HepG2 (cell line): ENCODE results near the gene INSRR. TPM values are rescaled to one million over a fixed set of nuclear protein-coding genes. Genes with fewer than 3 reads are reported as not detected.

ENCODE experiments used
- ADNP ChIP-seq: sonication (generic); formaldehyde crosslinking; IDR thresholded peaks from 2 replicates; pipeline ENCODE4 v1.4.0; 2020; ENCODE audit warnings: missing genetic modification reagents
- E2F2 ChIP-seq: sonication (generic); formaldehyde crosslinking; IDR thresholded peaks from 2 replicates; pipeline ENCODE4 v1.4.0; 2020; ENCODE audit warnings: missing genetic modification reagents, borderline replicate concordance
- FOXC1 ChIP-seq: sonication (generic); formaldehyde crosslinking; IDR thresholded peaks from 2 replicates; pipeline ENCODE4 v1.8.0; 2022; ENCODE audit warnings: mild to moderate bottlenecking, missing genetic modification reagents, borderline replicate concordance
- FOXK1 ChIP-seq: sonication (generic); formaldehyde crosslinking; IDR thresholded peaks from 2 replicates; pipeline ENCODE4 v1.4.0; 2020; ENCODE audit warnings: low read depth, missing genetic modification reagents, borderline replicate concordance
- FOXP1 ChIP-seq, 2 experiments: fragments of 450-650 bp in 1 of 2; IDR thresholded peaks; 2 replicates each; pipeline ENCODE4 v1.6.1; 2017 to 2018; ENCODE audit warnings: antibody characterized with exemption in 1 of 2
- HNF4G ChIP-seq, 2 experiments: sonication (generic) in 1 of 2; formaldehyde crosslinking in 1 of 2; IDR thresholded peaks; 2 replicates each; pipeline versions ENCODE4 v1.4.0 to v1.6.1; 2011 to 2020; ENCODE audit warnings: borderline replicate concordance in 2 of 2, low read depth in 2 of 2, mild to moderate bottlenecking in 2 of 2, low read length in 1 of 2, missing genetic modification reagents in 1 of 2, moderate library complexity in 1 of 2
- HNRNPL ChIP-seq: fragments of 200-400 bp; formaldehyde crosslinking; IDR thresholded peaks from 2 replicates; pipeline ENCODE4 v1.6.1; 2017; ENCODE audit warnings: mild to moderate bottlenecking, low read depth, low read length
- MAF1 ChIP-seq: sonication (generic); formaldehyde crosslinking; IDR thresholded peaks from 2 replicates; pipeline ENCODE4 v1.5.0; 2020; ENCODE audit warnings: missing genetic modification reagents, borderline replicate concordance
- NR1H2 ChIP-seq: sonication (generic); formaldehyde crosslinking; IDR thresholded peaks from 2 replicates; pipeline ENCODE4 v1.8.1; 2022; ENCODE audit warnings: low read depth, missing genetic modification reagents, borderline replicate concordance
- NR2F2 ChIP-seq: IDR thresholded peaks from 2 replicates; pipeline ENCODE4 v1.6.1; 2012; ENCODE audit warnings: low read depth, inconsistent platforms, borderline replicate concordance
- PATZ1 ChIP-seq: sonication (generic); formaldehyde crosslinking; IDR thresholded peaks from 2 replicates; pipeline ENCODE4 v1.4.0; 2020; ENCODE audit warnings: missing genetic modification reagents
- SIX1 ChIP-seq: sonication (generic); formaldehyde crosslinking; IDR thresholded peaks from 2 replicates; pipeline ENCODE4 v1.4.0; 2020; ENCODE audit warnings: missing genetic modification reagents, borderline replicate concordance
- TEF ChIP-seq: sonication (generic); formaldehyde crosslinking; IDR thresholded peaks from 2 replicates; pipeline ENCODE4 v1.5.0; 2020; ENCODE audit warnings: missing genetic modification reagents
- TFDP2 ChIP-seq: sonication (generic); formaldehyde crosslinking; IDR thresholded peaks from 2 replicates; pipeline ENCODE4 v1.4.0; 2020; ENCODE audit warnings: missing genetic modification reagents
- TMF1 ChIP-seq: sonication (generic); formaldehyde crosslinking; IDR thresholded peaks from 2 replicates; pipeline ENCODE4 v1.8.1; 2022; ENCODE audit warnings: low read depth, missing genetic modification reagents
- ZBTB26 ChIP-seq: IDR thresholded peaks from 2 replicates; pipeline ENCODE4 v1.6.1; 2016; ENCODE audit warnings: missing compliant biosample characterization, missing genetic modification reagents, borderline replicate concordance
- ZC3H4 ChIP-seq: sonication (generic); formaldehyde crosslinking; IDR thresholded peaks from 2 replicates; pipeline ENCODE4 v1.4.0; 2020; ENCODE audit warnings: missing genetic modification reagents, borderline replicate concordance
- ZNF253 ChIP-seq: sonication (generic); formaldehyde crosslinking; IDR thresholded peaks from 2 replicates; pipeline ENCODE4 v1.8.0; 2022; ENCODE audit warnings: mild to moderate bottlenecking, missing genetic modification reagents, borderline replicate concordance
- ZNF672 ChIP-seq: sonication (generic); formaldehyde crosslinking; IDR thresholded peaks from 2 replicates; pipeline ENCODE4 v1.8.1; 2022; ENCODE audit warnings: missing genetic modification reagents
- ZNF770 ChIP-seq: sonication (generic); formaldehyde crosslinking; IDR thresholded peaks from 2 replicates; pipeline ENCODE4 v1.5.0; 2020; ENCODE audit warnings: mild to moderate bottlenecking, missing genetic modification reagents
- ZNF879 ChIP-seq: sonication (generic); formaldehyde crosslinking; IDR thresholded peaks from 2 replicates; pipeline ENCODE4 v1.8.1; 2023; ENCODE audit warnings: missing genetic modification reagents
- polyA plus RNA-seq, 8 experiments: library from polyadenylated mRNA; depleted of rRNA in 3 of 8; stranded (reverse) in 7 of 8; unstranded in 1 of 8; fragments of >200 nt; fragmentation: Illumina TruSeq in 4 of 8; extraction: Trizol in 4 of 8; gene quantifications; 2 replicates each; pipeline versions ENCODE4 v1.2.1 to v1.2.3, GENCODE V29; 2011 to 2016; ENCODE audit warnings: low read depth in 4 of 8, missing spikeins in 1 of 8, mixed read lengths in 1 of 8; ENCODE audit not compliant: insufficient read depth in 1 of 8
- total RNA-seq, 5 experiments: library from RNA; depleted of rRNA; stranded (reverse); fragments of >200 nt; fragmentation: Illumina TruSeq; extraction: Trizol; gene quantifications; 2 replicates each; pipeline ENCODE4 v1.2.3, GENCODE V29; 2016; ENCODE audit warnings: low read depth in 1 of 5

INSRR gene
- total and polyA plus RNA-seq, 2 of the 13 experiments (the other 11 are each of a cell fraction or from before 2014, with no cell fraction given) = not detected

GRCh38 chr1:156852418-156852874, 6.5 kb downstream of the INSRR start (continued):
- TF ChIP-seq MAF1 (no peak), FOXC1 (CRISPR knock-in tag) (no peak), ZNF672 (no peak), FOXK1 (CRISPR knock-in tag) (peak; percentile 54; the same call in 1 of the 2 replicates), E2F2 (no peak), NR2F2 (peak; percentile 63; the same call in 1 of the 2 replicates), FOXP1 (IDR thresholded peaks at IDR 0.05) (no peak), FOXP1 (CRISPR knock-in tag; IDR thresholded peaks at IDR 0.05) (peak; percentile 84), ZNF253 (CRISPR knock-in tag) (no peak), HNF4G (IDR thresholded peaks at IDR 0.05; ENCODE audit: borderline replicate concordance, low read depth, low read length) (no peak), HNF4G (CRISPR knock-in tag; IDR thresholded peaks at IDR 0.05; ENCODE audit: borderline replicate concordance, low read depth) (no peak), ZNF879 (CRISPR knock-in tag) (no peak), ADNP (no peak), TFDP2 (CRISPR knock-in tag) (no peak), SIX1 (CRISPR knock-in tag) (no peak), ZC3H4 (no peak), ZBTB26 (CRISPR knock-in tag) (no peak), NR1H2 (CRISPR knock-in tag) (no peak), TEF (CRISPR knock-in tag) (no peak), ZNF770 (no peak), PATZ1 (CRISPR knock-in tag) (peak; percentile 59; the same call in 1 of the 2 replicates), HNRNPL (peak; percentile 85), TMF1 (CRISPR knock-in tag) (no peak)
